GM23338 (cell line): Measurements from ENCODE around the gene PPP1R9A. TPM values are rescaled to one million over a fixed set of nuclear protein-coding genes. Genes with fewer than 3 reads are reported as not detected.

Source experiments
- ATAC-seq: fragments of 200-7000 bp; cut with Tn5 transposase; 3 replicates; pipeline ENCODE4 v1.9.1; 2020
- DNase-seq: peaks from one replicate; pipeline ENCODE4 v3.0.0-alpha.2; 2015; ENCODE audit warnings: low spot score
- H2AFZ ChIP-seq: fragments of 200-600 bp; sonication (generic); 2 replicates; pipeline ENCODE4 v1.8.0; 2016; ENCODE audit warnings: antibody characterized with exemption, mild to moderate bottlenecking, moderate library complexity
- H3F3A ChIP-seq: fragments of 200-600 bp; sonication (generic); replicated peaks from 2 replicates; pipeline ENCODE4 v1.8.0; 2017; ENCODE audit warnings: antibody characterized with exemption, mixed run types, low read depth
- H3K27ac ChIP-seq: fragments of 200-600 bp; sonication (generic); 2 replicates; pipeline ENCODE4 v1.6.1; 2016; ENCODE audit warnings: low read depth
- H3K27me3 ChIP-seq: fragments of 200-600 bp; sonication (generic); 2 replicates; pipeline ENCODE4 v1.8.0; 2016; ENCODE audit warnings: mild to moderate bottlenecking, mixed run types, moderate library complexity; ENCODE audit not compliant: insufficient read depth
- H3K36me3 ChIP-seq: fragments of 200-600 bp; sonication (generic); 2 replicates; pipeline ENCODE4 v1.8.0; 2016; ENCODE audit warnings: mild to moderate bottlenecking; ENCODE audit not compliant: insufficient read depth
- H3K4me1 ChIP-seq: fragments of 200-600 bp; sonication (generic); 2 replicates; pipeline ENCODE4 v1.8.0; 2016; ENCODE audit warnings: mild to moderate bottlenecking, moderate library complexity; ENCODE audit not compliant: insufficient read depth
- H3K4me2 ChIP-seq: fragments of 200-600 bp; sonication (generic); 2 replicates; pipeline ENCODE4 v1.7.1; 2017; ENCODE audit warnings: mixed run types
- H3K4me3 ChIP-seq: fragments of 200-600 bp; sonication (generic); 2 replicates; pipeline ENCODE4 v1.6.1; 2016; ENCODE audit warnings: mixed run types
- H3K79me2 ChIP-seq: fragments of 200-600 bp; sonication (generic); replicated peaks from 2 replicates; pipeline ENCODE4 v1.8.0; 2017; ENCODE audit warnings: mild to moderate bottlenecking; ENCODE audit not compliant: insufficient read depth
- H3K9me2 ChIP-seq: fragments of 200-600 bp; sonication (generic); 2 replicates; pipeline ENCODE4 v1.8.0; 2017; ENCODE audit not compliant: insufficient read depth
- H4K20me1 ChIP-seq: fragments of 200-600 bp; sonication (generic); replicated peaks from 2 replicates; pipeline ENCODE4 v1.8.0; 2017; ENCODE audit warnings: mild to moderate bottlenecking; ENCODE audit not compliant: insufficient read depth
- H3K27ac Mint-ChIP-seq: 2 replicates; pipeline ENCODE4 v1.8.0; 2020; ENCODE audit warnings: inconsistent platforms, mild to moderate bottlenecking, moderate library complexity, mixed read lengths
- H3K27me3 Mint-ChIP-seq: 3 replicates; pipeline ENCODE4 v1.8.0; 2022; ENCODE audit warnings: low read depth, mild to moderate bottlenecking, moderate library complexity, mixed read lengths, inconsistent platforms; ENCODE audit not compliant: insufficient read depth, poor library complexity
- H3K36me3 Mint-ChIP-seq: 3 replicates; pipeline ENCODE4 v1.8.0; 2021; ENCODE audit warnings: low read depth, mild to moderate bottlenecking, inconsistent platforms, moderate library complexity, mixed read lengths
- H3K4me1 Mint-ChIP-seq: 3 replicates; pipeline ENCODE4 v1.8.0; 2020; ENCODE audit warnings: mild to moderate bottlenecking, inconsistent platforms, mixed read lengths
- H3K4me3 Mint-ChIP-seq: 3 replicates; pipeline ENCODE4 v1.8.0; 2021; ENCODE audit warnings: moderate library complexity, mild to moderate bottlenecking, inconsistent platforms, mixed read lengths
- H3K9me3 Mint-ChIP-seq: 3 replicates; pipeline ENCODE4 v1.8.0; 2020; ENCODE audit warnings: moderate library complexity, mild to moderate bottlenecking, inconsistent platforms, mixed read lengths
- CREB1 ChIP-seq: fragments of 250-450 bp; sonication (Bioruptor Pico); IDR thresholded peaks from 2 replicates; pipeline ENCODE4 v1.5.0; 2020; ENCODE audit warnings: low read depth, mild to moderate bottlenecking, moderate library complexity
- EZH2 ChIP-seq: fragments of 200-600 bp; sonication (generic); IDR thresholded peaks from one replicate; pipeline ENCODE4 v1.8.0; 2017; ENCODE audit warnings: antibody characterized with exemption, mild to moderate bottlenecking, low read depth; ENCODE audit not compliant: unreplicated experiment
- EZH2phosphoT487 ChIP-seq: fragments of 200-600 bp; sonication (generic); IDR thresholded peaks from one replicate; pipeline ENCODE4 v1.8.1; 2018; ENCODE audit warnings: antibody characterized with exemption; ENCODE audit not compliant: unreplicated experiment
- JUNB ChIP-seq: IDR thresholded peaks from one replicate; pipeline ENCODE4 v1.6.1; 2016; ENCODE audit warnings: antibody characterized with exemption; ENCODE audit not compliant: unreplicated experiment
- NANOG ChIP-seq: IDR thresholded peaks from 2 replicates; pipeline ENCODE4 v1.6.1; 2016; ENCODE audit warnings: antibody characterized with exemption, borderline replicate concordance
- POLR2AphosphoS5 ChIP-seq: IDR thresholded peaks from 2 replicates; pipeline ENCODE4 v1.6.1; 2016; ENCODE audit warnings: antibody characterized with exemption, low read depth
- STAT1 ChIP-seq: IDR thresholded peaks from one replicate; pipeline ENCODE4 v1.6.1; 2016; ENCODE audit warnings: antibody characterized with exemption; ENCODE audit not compliant: unreplicated experiment
- ZNF114 ChIP-seq: fragments of 250-450 bp; sonication (Bioruptor Pico); IDR thresholded peaks from 2 replicates; pipeline ENCODE4 v1.5.0; 2020; ENCODE audit warnings: mild to moderate bottlenecking, moderate library complexity
- ZNF331 ChIP-seq: fragments of 250-450 bp; sonication (Bioruptor Pico); IDR thresholded peaks from 2 replicates; pipeline ENCODE4 v1.5.0; 2020; ENCODE audit warnings: low read depth, mild to moderate bottlenecking, moderate library complexity
- polyA plus RNA-seq: library from polyadenylated mRNA; unstranded; fragments of >200 nt; fragmentation: Nextera tagmentation; extraction: Ambion mirVana; gene quantifications from 2 replicates; pipeline ENCODE4 v1.2.1, GENCODE V29; 2016
- total RNA-seq: library from RNA; depleted of rRNA; stranded (reverse); fragments of >200 nt; shearing (Covaris generic); gene quantifications from 2 replicates; pipeline ENCODE4 v1.2.3, GENCODE V29; 2014
- TF ChIP-seq, protein P1 (sequence below): IDR thresholded peaks from 2 replicates; pipeline ENCODE4 v1.6.1; 2016; ENCODE audit warnings: antibody characterized with exemption
- TF ChIP-seq, protein P2 (sequence below), 2 experiments: fragments of 200-600 bp in 1 of 2; sonication (generic) in 1 of 2; conservative IDR thresholded peaks; 2 replicates each; pipeline versions ENCODE4 v1.5.1 to v1.6.1; 2016 to 2017; ENCODE audit warnings: antibody characterized with exemption in 2 of 2, low read depth in 2 of 2, mild to moderate bottlenecking in 2 of 2, moderate library complexity in 1 of 2
- TF ChIP-seq, protein P3 (sequence below): fragments of 250-450 bp; sonication (Bioruptor Pico); IDR thresholded peaks from 2 replicates; pipeline ENCODE4 v1.5.0; 2020; ENCODE audit warnings: mild to moderate bottlenecking, moderate library complexity

Gene PPP1R9A
- total and polyA plus RNA-seq, 2 experiments from 2014 or later: 10.6 to 31.8 TPM

DNA sequence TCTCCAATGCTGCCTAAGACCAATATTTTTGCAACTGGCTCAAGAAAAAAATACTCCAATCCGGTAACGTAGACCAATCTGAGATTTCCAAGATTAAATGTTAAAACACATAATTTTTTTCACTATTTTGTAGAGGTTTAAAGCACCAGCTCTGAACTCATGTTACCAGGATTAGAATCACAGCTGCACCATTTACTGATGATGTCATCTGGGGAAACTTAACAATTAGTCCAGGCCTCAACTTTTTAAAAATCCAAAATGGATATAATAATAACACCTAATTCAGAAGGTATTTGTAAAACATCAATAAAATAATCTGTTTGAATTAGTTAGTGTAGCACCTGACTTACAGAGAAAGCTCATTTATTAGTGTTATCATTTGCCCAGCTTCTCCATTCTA is 402.6 kb downstream of the PPP1R9A start:
- Histone ChIP-seq H4K20me1 (no peaks in the 10 kb centered on the region), H3K9me2 (no peaks in the 10 kb centered on the region), H3F3A (no peaks in the 10 kb centered on the region), H3K4me2 (no peak overlapping the region), H3K79me2 (no peaks in the 10 kb centered on the region), H3K27me3 (no peaks in the 10 kb centered on the region), H3K4me3 (no peak overlapping the region), H3K36me3 (no peaks in the 10 kb centered on the region), H2AFZ (no peak overlapping the region), H3K27ac (no peak overlapping the region), H3K4me1 (no peaks in the 10 kb centered on the region)
- Mint-ChIP-seq H3K36me3 (no peaks in the 10 kb centered on the region), H3K4me3 (no peak overlapping the region), H3K4me1 (peaks cover 7% of the 10 kb centered on the region), H3K27ac (no peak overlapping the region), H3K9me3 (no peaks in the 10 kb centered on the region), H3K27me3 (peaks cover 1% of the 10 kb centered on the region)
- TF ChIP-seq JUNB (no peak), EZH2phosphoT487 (no peak), POLR2AphosphoS5 (no peak), CREB1 (no peak), ZNF114 (CRISPR knock-in tag) (no peak), STAT1 (no peak), NANOG (no peak), ZNF331 (CRISPR knock-in tag) (no peak), EZH2 (no peak)
- TF ChIP-seq, protein P1, sequence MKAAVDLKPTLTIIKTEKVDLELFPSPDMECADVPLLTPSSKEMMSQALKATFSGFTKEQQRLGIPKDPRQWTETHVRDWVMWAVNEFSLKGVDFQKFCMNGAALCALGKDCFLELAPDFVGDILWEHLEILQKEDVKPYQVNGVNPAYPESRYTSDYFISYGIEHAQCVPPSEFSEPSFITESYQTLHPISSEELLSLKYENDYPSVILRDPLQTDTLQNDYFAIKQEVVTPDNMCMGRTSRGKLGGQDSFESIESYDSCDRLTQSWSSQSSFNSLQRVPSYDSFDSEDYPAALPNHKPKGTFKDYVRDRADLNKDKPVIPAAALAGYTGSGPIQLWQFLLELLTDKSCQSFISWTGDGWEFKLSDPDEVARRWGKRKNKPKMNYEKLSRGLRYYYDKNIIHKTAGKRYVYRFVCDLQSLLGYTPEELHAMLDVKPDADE: no peak
- TF ChIP-seq, protein P2, sequence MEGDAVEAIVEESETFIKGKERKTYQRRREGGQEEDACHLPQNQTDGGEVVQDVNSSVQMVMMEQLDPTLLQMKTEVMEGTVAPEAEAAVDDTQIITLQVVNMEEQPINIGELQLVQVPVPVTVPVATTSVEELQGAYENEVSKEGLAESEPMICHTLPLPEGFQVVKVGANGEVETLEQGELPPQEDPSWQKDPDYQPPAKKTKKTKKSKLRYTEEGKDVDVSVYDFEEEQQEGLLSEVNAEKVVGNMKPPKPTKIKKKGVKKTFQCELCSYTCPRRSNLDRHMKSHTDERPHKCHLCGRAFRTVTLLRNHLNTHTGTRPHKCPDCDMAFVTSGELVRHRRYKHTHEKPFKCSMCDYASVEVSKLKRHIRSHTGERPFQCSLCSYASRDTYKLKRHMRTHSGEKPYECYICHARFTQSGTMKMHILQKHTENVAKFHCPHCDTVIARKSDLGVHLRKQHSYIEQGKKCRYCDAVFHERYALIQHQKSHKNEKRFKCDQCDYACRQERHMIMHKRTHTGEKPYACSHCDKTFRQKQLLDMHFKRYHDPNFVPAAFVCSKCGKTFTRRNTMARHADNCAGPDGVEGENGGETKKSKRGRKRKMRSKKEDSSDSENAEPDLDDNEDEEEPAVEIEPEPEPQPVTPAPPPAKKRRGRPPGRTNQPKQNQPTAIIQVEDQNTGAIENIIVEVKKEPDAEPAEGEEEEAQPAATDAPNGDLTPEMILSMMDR (conservative IDR thresholded peaks at IDR 0.05; ENCODE audit: low read depth in 2 of 2): no peak
- ATAC-seq: no peak
- no peak for DNase-seq

DNA sequence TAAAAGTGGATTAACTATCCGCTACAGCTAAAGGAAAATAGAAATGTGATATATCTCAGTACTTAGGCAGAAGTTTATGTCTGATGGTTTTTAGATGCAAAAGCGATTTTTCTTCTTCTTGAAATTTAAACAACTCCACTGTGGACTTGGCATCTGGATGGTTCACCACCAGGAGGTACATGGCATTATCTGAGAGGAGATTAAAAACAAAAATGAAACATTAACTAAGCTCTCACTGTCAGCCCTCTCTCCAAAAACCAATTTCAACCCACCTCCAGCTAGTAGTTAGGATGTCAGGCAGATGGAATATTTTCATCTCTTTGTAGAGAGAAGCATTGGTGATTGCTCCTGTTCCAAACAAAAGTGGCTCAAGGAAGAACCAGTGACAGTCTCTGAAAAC is 404.0 kb downstream of the PPP1R9A start:
- H3K27ac ChIP-seq: no peak overlapping the region
- H3K9me3 Mint-ChIP-seq: no peaks in the 10 kb centered on the region
- H3K27me3 ChIP-seq: no peaks in the 10 kb centered on the region
- H3K79me2 ChIP-seq: no peaks in the 10 kb centered on the region
- no peaks in the 10 kb centered on the region for H3K4me1 Mint-ChIP-seq
- no peaks in the 10 kb centered on the region for H4K20me1 ChIP-seq
- no peak overlapping the region for H3K4me2 ChIP-seq
- no peak overlapping the region for H3K27ac Mint-ChIP-seq
- no peak overlapping the region for H3K4me3 Mint-ChIP-seq
- H3K9me2 ChIP-seq: peaks cover 4% of the 10 kb centered on the region; the same call in 1 of the 2 replicates
- no peaks in the 10 kb centered on the region for H3K36me3 ChIP-seq
- H2AFZ ChIP-seq: no peak overlapping the region
- H3K4me1 ChIP-seq: no peaks in the 10 kb centered on the region
- H3K36me3 Mint-ChIP-seq: no peaks in the 10 kb centered on the region
- peaks cover 1% of the 10 kb centered on the region for H3K27me3 Mint-ChIP-seq
- no peak for DNase-seq
- ATAC-seq: no peak
- no peak overlapping the region for H3K4me3 ChIP-seq
- no peaks in the 10 kb centered on the region for H3F3A ChIP-seq
- no peak for TF ChIP-seq JUNB
- TF ChIP-seq, protein P3, sequence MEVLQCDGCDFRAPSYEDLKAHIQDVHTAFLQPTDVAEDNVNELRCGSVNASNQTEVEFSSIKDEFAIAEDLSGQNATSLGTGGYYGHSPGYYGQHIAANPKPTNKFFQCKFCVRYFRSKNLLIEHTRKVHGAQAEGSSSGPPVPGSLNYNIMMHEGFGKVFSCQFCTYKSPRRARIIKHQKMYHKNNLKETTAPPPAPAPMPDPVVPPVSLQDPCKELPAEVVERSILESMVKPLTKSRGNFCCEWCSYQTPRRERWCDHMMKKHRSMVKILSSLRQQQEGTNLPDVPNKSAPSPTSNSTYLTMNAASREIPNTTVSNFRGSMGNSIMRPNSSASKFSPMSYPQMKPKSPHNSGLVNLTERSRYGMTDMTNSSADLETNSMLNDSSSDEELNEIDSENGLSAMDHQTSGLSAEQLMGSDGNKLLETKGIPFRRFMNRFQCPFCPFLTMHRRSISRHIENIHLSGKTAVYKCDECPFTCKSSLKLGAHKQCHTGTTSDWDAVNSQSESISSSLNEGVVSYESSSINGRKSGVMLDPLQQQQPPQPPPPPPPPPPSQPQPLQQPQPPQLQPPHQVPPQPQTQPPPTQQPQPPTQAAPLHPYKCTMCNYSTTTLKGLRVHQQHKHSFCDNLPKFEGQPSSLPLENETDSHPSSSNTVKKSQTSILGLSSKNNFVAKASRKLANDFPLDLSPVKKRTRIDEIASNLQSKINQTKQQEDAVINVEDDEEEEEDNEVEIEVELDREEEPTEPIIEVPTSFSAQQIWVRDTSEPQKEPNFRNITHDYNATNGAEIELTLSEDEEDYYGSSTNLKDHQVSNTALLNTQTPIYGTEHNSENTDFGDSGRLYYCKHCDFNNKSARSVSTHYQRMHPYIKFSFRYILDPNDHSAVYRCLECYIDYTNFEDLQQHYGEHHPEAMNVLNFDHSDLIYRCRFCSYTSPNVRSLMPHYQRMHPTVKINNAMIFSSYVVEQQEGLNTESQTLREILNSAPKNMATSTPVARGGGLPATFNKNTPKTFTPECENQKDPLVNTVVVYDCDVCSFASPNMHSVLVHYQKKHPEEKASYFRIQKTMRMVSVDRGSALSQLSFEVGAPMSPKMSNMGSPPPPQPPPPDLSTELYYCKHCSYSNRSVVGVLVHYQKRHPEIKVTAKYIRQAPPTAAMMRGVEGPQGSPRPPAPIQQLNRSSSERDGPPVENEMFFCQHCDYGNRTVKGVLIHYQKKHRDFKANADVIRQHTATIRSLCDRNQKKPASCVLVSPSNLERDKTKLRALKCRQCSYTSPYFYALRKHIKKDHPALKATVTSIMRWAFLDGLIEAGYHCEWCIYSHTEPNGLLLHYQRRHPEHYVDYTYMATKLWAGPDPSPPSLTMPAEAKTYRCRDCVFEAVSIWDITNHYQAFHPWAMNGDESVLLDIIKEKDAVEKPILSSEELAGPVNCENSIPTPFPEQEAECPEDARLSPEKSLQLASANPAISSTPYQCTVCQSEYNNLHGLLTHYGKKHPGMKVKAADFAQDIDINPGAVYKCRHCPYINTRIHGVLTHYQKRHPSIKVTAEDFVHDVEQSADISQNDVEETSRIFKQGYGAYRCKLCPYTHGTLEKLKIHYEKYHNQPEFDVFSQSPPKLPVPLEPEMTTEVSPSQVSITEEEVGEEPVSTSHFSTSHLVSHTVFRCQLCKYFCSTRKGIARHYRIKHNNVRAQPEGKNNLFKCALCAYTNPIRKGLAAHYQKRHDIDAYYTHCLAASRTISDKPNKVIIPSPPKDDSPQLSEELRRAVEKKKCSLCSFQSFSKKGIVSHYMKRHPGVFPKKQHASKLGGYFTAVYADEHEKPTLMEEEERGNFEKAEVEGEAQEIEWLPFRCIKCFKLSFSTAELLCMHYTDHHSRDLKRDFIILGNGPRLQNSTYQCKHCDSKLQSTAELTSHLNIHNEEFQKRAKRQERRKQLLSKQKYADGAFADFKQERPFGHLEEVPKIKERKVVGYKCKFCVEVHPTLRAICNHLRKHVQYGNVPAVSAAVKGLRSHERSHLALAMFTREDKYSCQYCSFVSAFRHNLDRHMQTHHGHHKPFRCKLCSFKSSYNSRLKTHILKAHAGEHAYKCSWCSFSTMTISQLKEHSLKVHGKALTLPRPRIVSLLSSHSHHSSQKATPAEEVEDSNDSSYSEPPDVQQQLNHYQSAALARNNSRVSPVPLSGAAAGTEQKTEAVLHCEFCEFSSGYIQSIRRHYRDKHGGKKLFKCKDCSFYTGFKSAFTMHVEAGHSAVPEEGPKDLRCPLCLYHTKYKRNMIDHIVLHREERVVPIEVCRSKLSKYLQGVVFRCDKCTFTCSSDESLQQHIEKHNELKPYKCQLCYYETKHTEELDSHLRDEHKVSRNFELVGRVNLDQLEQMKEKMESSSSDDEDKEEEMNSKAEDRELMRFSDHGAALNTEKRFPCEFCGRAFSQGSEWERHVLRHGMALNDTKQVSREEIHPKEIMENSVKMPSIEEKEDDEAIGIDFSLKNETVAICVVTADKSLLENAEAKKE (CRISPR knock-in tag): no peak
- TF ChIP-seq EZH2phosphoT487: no peak
